Osteoblast (primary cell): Measurements from ENCODE around the gene SLC43A1. TPM values are rescaled to one million over a fixed set of nuclear protein-coding genes. Genes with fewer than 3 reads are reported as not detected.
"Not testable (repeated sequence)": the region's sequence is repeated elsewhere in the genome, so short reads cannot be mapped to it uniquely, and the experiment has no call there.

Source experiments
- DNase-seq: peaks from one replicate; pipeline ENCODE4 v3.0.0; 2011; ENCODE audit warnings: low spot score, mixed read lengths; ENCODE audit not compliant: insufficient read length; ENCODE audit errors: missing footprints
- H2AFZ ChIP-seq: 2 replicates; pipeline ENCODE4 v1.6.0; 2011; ENCODE audit warnings: mild to moderate bottlenecking, low read length
- H3K27ac ChIP-seq: 2 replicates; pipeline ENCODE4 v1.5.1; 2011; ENCODE audit warnings: mild to moderate bottlenecking, low read depth, low read length, moderate library complexity
- H3K27me3 ChIP-seq: 2 replicates; pipeline ENCODE4 v1.6.0; 2012; ENCODE audit warnings: mild to moderate bottlenecking, control low read depth, inconsistent platforms, low read length, moderate library complexity; ENCODE audit not compliant: insufficient read depth
- H3K36me3 ChIP-seq: 2 replicates; pipeline ENCODE4 v1.5.1; 2011; ENCODE audit warnings: mild to moderate bottlenecking, low read length, control low read depth, moderate library complexity; ENCODE audit not compliant: insufficient read depth
- H3K4me1 ChIP-seq: 2 replicates; pipeline ENCODE4 v1.5.1; 2011; ENCODE audit warnings: mild to moderate bottlenecking, low read length, control low read depth, moderate library complexity; ENCODE audit not compliant: insufficient read depth
- H3K4me2 ChIP-seq: 2 replicates; pipeline ENCODE4 v1.6.0; 2011; ENCODE audit warnings: mild to moderate bottlenecking, low read length; ENCODE audit not compliant: insufficient read depth
- H3K4me3 ChIP-seq: fragments of 200-600 bp; sonication (generic); 3 replicates; pipeline ENCODE4 v1.5.1; 2012; ENCODE audit warnings: mild to moderate bottlenecking, low read length, inconsistent platforms; ENCODE audit not compliant: insufficient read depth
- H3K79me2 ChIP-seq: 2 replicates; pipeline ENCODE4 v1.6.0; 2012; ENCODE audit warnings: mild to moderate bottlenecking, low read length, control low read depth, inconsistent platforms; ENCODE audit not compliant: insufficient read depth
- H3K9me3 ChIP-seq: 2 replicates; pipeline ENCODE4 v1.5.1; 2011; ENCODE audit warnings: low read depth, low read length, control low read depth
- H4K20me1 ChIP-seq: 2 replicates; pipeline ENCODE4 v1.6.0; 2012; ENCODE audit warnings: mild to moderate bottlenecking, low read length, control low read depth; ENCODE audit not compliant: insufficient read depth
- CTCF ChIP-seq: IDR thresholded peaks from 2 replicates; pipeline ENCODE4 v1.5.1; 2011; ENCODE audit warnings: mild to moderate bottlenecking, low read depth, low read length, moderate library complexity; ENCODE audit errors: extremely low read depth
- total RNA-seq: library from RNA; depleted of rRNA; stranded (reverse); fragments of >200 nt; gene quantifications from 2 replicates; pipeline ENCODE4 v1.2.3, GENCODE V29; 2012

SLC43A1 gene
- total RNA-seq, 1 donor, result 18.5 TPM

- Histone ChIP-seq H3K27ac (no peak overlapping the region), H3K4me2 (no peak overlapping the region), H3K4me3 (no peak overlapping the region), H2AFZ (no peak overlapping the region), H3K4me1 (peaks cover 5% of the 10 kb centered on the region), H3K36me3 (no peaks in the 10 kb centered on the region), H3K27me3 (peaks cover 26% of the 10 kb centered on the region), H3K9me3 (no peaks in the 10 kb centered on the region), H3K79me2 (no peaks in the 10 kb centered on the region), H4K20me1 (no peaks in the 10 kb centered on the region)
- peak; percentile 57 for DNase-seq
- TF ChIP-seq CTCF, result no peak
These were observed 61.8 kb downstream of the SLC43A1 start for GRCh38 chr11:57453543-57454177.

- Histone ChIP-seq H4K20me1 (no peaks in the 10 kb centered on the region), H3K9me3 (no peaks in the 10 kb centered on the region)
These were observed 69.4 kb downstream of the SLC43A1 start for GRCh38 chr11:57446055-57446454.

GRCh38 chr11:57445122-57445394 lies 70.4 kb downstream of the SLC43A1 start:
- not testable (repeated sequence) for H3K27me3 ChIP-seq, H3K79me2 ChIP-seq, H3K4me1 ChIP-seq, H3K9me3 ChIP-seq, H2AFZ ChIP-seq, H3K4me3 ChIP-seq, H3K36me3 ChIP-seq, H4K20me1 ChIP-seq, DNase-seq, H3K27ac ChIP-seq, H3K4me2 ChIP-seq

More at GRCh38 chr11:57446055-57446454, 69.4 kb downstream of the SLC43A1 start:
- Histone ChIP-seq H3K27ac (no peak overlapping the region), H3K4me1 (no peaks in the 10 kb centered on the region), H3K4me2 (no peak overlapping the region), H3K79me2 (no peaks in the 10 kb centered on the region), H3K4me3 (no peak overlapping the region), H2AFZ (no peak overlapping the region), H3K27me3 (peaks cover 3% of the 10 kb centered on the region), H3K36me3 (no peaks in the 10 kb centered on the region)
- TF ChIP-seq CTCF, result no peak
- DNase-seq, result no peak

GRCh38 chr11:57444362-57445121 lies 71.0 kb downstream of the SLC43A1 start:
- Histone ChIP-seq H3K27me3 (no peaks in the 10 kb centered on the region), H3K79me2 (no peaks in the 10 kb centered on the region), H3K4me1 (no peaks in the 10 kb centered on the region), H3K4me2 (no peak overlapping the region), H3K4me3 (no peak overlapping the region), H3K27ac (no peak overlapping the region), H4K20me1 (no peaks in the 10 kb centered on the region), H3K36me3 (no peaks in the 10 kb centered on the region), H2AFZ (no peak overlapping the region), H3K9me3 (no peaks in the 10 kb centered on the region)
- DNase-seq, result no peak
- no peak for TF ChIP-seq CTCF
